ENCODE results near the gene C2CD4A.

- no peak for TF ChIP-seq YY1 (IDR thresholded peaks at IDR 0.05; ENCODE audit: extremely low read depth, insufficient replicate concordance, low read depth, low read length)
- no peak for TF ChIP-seq CTCF (IDR thresholded peaks at IDR 0.05 in 2 of 3, conservative IDR thresholded peaks at IDR 0.05 in 1 of 3; ENCODE audit: borderline replicate concordance in 1 of 3, insufficient read depth in 1 of 3, low read depth in 2 of 3, low read length in 2 of 3)
- no peak for TF ChIP-seq EZH2 (IDR thresholded peaks at IDR 0.05)
- TF ChIP-seq SRF (IDR thresholded peaks at IDR 0.05; ENCODE audit: low read depth), result no peak
- TF ChIP-seq ELF1 (IDR thresholded peaks at IDR 0.05; ENCODE audit: borderline replicate concordance, low read depth), result no peak
- no peak for TF ChIP-seq MAX (IDR thresholded peaks at IDR 0.05)
- no peak for TF ChIP-seq CEBPB (IDR thresholded peaks at IDR 0.05; ENCODE audit: low read depth)
- TF ChIP-seq ZNF274 (IDR thresholded peaks at IDR 0.05; ENCODE audit: low read depth, low read length), result no peak
Observed at GRCh38 chr15:62035256-62035924, 31.4 kb upstream of the C2CD4A start.
